Measurements from ENCODE around the gene PDCD6IP.
"Not testable (repeated sequence)": the region's sequence is repeated elsewhere in the genome, so short reads cannot be mapped to it uniquely, and the experiment has no call there.

Gene PDCD6IP

DNA sequence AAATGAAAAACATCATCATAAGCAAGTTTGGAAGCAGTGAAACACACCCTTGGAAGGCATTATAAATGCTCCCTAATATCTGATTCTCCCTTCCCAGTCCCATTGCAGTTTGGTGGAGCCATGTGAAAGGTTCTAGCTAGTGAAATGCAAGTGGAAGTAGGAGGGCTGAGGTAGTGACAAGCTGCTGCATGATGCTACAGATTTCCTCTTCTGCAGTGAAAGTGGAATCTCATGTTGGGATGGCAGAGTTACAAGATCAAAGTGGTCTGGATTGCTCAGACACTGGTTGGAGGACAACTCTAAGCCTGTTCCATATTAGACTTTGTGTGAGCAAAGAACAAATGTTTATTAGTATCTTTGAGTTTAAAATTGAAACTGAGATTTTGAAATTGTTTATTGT, 3.3 kb upstream of the PDCD6IP start:
- no peak for DNase-seq

GRCh38 chr3:33795856-33796536, 2.4 kb upstream of the PDCD6IP start:
- no peak for DNase-seq

- DNase-seq = no peak
Observed at GRCh38 chr3:33798113-33798417, 365 bp upstream of the PDCD6IP start.

- no peak for DNase-seq
Observed at GRCh38 chr3:33799202-33799551, 747 bp downstream of the PDCD6IP start.

GRCh38 chr3:33803252-33803651, 4.8 kb downstream of the PDCD6IP start:
- no peak for DNase-seq

GRCh38 chr3:33803894-33804526, 5.6 kb downstream of the PDCD6IP start:
- no peak for DNase-seq

DNA sequence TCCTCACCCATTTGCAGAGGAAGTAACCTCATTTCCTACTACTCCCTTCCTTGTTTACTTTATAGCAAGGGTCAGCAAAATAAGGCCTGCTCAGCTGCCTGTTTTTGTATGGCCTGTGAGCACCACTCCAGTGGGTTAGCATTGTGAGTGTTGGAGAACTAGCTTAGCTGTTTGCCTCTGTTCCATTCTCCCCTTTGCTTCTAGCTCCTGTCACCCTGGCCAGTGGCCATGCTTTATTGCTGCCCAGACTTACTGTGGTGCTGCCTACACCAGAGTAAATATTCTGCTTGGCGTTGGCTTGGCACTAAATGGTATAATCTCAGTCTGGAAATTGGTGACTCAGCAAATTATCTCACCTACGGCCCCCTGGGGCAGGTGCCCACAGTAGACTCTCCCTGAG, 8.8 kb downstream of the PDCD6IP start:
- DNase-seq = no peak

DNA sequence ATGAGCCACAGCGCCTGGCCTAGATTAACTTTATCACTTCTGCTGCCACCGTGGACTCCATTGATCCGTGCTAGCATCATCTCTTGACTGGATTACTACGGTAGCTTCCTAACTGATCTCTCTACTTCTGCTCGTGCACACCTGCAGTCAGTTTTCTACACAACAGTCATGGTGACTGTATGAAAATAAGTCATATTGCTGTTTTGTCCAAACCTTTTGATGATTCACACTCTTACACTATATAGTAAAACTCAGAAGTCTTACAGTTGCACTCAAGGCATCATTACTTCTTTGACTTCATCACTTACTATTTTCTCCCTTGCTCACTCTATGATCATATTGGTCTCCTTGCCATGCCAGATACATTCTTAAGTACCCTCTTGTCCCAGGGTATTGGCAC, 10.1 kb downstream of the PDCD6IP start:
- DNase-seq = no peak

GRCh38 chr3:33810545-33810944, 12.1 kb downstream of the PDCD6IP start:
- no peak for DNase-seq

- no peak for DNase-seq
Observed at GRCh38 chr3:33821989-33822388, 23.6 kb downstream of the PDCD6IP start.

DNA sequence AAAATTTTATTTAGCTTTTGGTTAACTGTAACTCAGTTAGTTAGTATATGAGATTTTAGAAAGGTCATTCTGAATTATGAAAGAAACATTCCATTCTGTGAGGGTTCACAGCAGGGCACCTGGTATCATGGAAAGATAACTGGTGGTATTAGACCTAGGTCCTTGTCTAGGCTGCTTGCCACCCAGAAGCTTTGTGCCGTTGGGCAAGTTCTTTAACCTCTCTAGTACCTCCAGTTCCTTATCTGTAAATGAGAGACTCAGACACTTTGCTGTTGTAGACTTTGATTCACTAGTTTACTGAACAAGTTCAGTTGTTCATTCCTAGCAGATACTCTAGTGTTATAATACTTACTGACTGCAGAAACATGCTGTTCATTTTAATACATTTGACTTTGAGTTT, 25.4 kb downstream of the PDCD6IP start:
- DNase-seq = no peak

DNA sequence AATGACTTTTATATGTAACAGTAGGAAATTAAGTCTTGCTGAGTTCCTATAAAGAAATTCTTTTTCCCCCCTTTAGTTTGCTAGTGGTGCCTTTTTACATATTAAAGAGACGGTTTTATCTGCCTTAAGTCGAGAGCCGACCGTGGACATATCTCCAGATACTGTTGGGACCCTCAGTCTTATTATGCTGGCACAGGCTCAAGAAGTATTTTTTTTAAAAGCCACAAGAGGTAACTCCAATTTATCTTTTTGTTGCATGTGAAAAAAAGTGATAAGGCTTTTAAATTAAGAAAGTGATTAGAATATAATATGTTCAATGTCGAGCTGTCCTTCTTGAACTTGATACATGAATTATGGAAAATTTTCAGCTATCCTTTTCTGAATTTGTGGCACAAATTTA, 26.7 kb downstream of the PDCD6IP start:
- DNase-seq = no peak

GRCh38 chr3:33826206-33826605, 27.8 kb downstream of the PDCD6IP start:
- no peak for DNase-seq

- DNase-seq = no peak
Observed at GRCh38 chr3:33826688-33827087, 28.3 kb downstream of the PDCD6IP start.

- no peak for DNase-seq
Observed at GRCh38 chr3:33829720-33830119, 31.3 kb downstream of the PDCD6IP start.

DNA sequence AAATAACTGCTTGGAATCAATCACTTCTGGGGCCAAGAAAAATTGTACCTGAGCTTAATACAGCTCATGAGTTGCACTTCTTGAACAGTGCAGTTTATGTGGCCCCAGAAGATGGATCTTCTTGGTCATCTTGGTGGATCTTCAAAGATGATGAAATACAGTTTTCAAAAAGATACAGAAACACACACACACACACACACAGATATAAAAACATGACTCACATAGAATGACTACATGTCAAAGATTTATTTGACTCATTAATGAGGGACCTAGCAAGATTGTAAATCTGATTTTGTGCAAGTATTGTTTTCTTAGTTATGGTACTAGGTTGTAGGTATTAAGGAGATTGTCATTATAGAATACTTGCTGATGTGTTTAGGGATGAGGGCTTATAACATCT, 32.6 kb downstream of the PDCD6IP start:
- DNase-seq = no peak

DNA sequence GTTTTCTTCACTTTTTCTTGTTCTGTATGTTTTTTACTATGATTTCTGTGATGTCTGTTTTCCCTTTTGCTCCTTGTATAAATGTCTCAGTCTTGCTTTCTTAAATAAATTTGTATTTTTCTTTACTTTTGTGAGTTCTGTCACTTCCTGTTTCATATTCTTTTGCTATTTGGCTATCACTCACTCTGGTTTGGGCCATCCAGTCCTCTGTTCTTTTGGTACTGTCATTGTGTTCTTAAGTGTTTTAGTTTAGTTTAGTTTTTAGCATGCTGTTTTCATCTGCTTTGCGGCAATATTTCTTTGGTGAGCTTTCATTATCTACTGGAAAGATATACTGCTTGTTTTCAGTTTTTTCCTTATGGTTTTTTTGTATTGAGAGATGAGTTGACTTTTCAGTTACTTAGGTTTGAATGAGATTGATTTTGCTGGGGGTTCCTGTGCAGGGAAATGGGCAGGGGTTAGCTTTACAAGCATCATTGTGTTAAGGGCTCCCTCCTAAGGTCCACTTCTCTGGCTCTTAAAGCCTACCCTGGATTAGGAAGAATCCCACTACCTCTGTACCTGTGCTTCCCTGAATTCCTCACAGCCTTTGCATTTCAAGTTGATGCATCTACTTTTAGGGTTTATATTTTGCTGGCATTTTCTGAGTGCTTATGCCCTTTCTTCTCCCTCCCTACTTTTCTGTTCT, 35.1 kb downstream of the PDCD6IP start:
- DNase-seq = no peak

DNA sequence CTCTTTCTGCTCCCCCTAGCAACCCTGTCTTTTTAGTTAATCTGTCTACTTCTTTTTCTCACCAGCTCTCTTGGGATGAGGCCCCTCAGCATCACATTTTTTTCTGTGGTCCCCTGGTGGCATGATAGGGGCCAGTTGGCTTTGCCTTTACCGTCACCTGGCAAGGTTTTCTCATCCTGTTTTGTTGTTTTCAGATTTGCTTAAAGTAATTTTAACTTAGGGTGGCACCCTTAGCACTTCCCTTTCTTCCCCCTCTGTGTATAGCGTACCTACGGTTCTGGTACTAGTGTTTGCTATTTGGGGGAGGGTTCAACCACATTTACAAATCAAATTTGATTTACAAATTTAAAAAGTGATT, 35.6 kb downstream of the PDCD6IP start:
- DNase-seq = no peak

- not testable (repeated sequence) for DNase-seq
Observed at GRCh38 chr3:33837182-33837581, 38.8 kb downstream of the PDCD6IP start.

GRCh38 chr3:33839283-33839682, 40.9 kb downstream of the PDCD6IP start:
- no peak for DNase-seq

DNA sequence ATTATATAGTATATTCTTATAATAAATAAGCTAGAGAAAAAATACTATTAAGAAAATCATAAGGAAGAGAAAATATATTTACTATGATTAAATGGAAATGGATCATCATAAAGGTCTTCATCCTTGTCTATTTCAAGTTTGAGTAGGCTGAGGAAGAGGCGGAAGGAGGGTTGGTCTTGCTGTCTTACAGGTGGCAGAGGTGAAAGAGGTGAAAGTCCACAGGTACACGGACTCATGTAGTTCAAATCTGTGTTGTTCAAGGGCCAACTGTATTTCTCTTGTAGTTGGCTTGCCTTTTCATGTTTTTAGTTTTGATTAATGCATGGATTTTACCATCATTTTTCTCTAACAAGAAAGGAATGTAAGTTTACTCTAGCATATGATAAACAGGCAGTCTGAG, 41.7 kb downstream of the PDCD6IP start:
- DNase-seq = no peak

GRCh38 chr3:33848624-33849347, 50.4 kb downstream of the PDCD6IP start:
- DNase-seq = no peak

- DNase-seq = not testable (repeated sequence)
Observed at GRCh38 chr3:33850599-33850998, 52.2 kb downstream of the PDCD6IP start.

DNA sequence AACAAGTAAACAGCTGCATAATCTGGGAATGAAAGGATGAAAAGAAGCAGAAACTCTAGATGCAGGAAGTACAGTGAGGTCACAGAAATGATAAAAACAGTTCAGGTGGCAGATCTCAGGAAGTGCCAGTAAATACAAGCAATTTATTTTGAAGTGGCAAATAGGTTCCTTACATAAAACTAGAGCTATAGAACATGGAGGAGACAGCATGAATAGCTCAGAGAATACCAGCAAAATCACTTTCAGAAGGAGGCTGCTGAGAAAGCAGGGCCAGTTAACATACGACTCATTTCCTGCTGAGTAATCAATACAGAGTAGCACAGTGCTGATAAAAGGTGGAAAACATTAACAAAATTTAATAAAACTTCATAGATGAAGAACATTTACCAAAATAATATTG, 57.0 kb downstream of the PDCD6IP start:
- DNase-seq = not testable (repeated sequence)

Data from NCI-H1417 treated with DMSO at 0.1 percent for 48 hours (cell line).